Fibroblast of pulmonary artery (primary cell): ENCODE results near the gene RPS26.
"Not testable (repeated sequence)": the region's sequence is repeated elsewhere in the genome, so short reads cannot be mapped to it uniquely, and the experiment has no call there.

Experiments
- DNase-seq: peaks from one replicate; pipeline ENCODE4 v3.0.0-alpha.2; 2010; ENCODE audit warnings: low read depth
- H3K4me3 ChIP-seq: replicated peaks from 2 replicates; pipeline ENCODE4 v1.5.1; 2011; ENCODE audit warnings: low read depth, mild to moderate bottlenecking, control low read depth, low read length, moderate library complexity
- CTCF ChIP-seq: IDR thresholded peaks from 2 replicates; pipeline ENCODE4 v1.5.1; 2011; ENCODE audit warnings: mild to moderate bottlenecking, control low read depth, low read length, inconsistent platforms; ENCODE audit errors: missing control alignments

Gene RPS26

GRCh38 chr12:56041552-56042429 is at the start of gene RPS26:
TSS of gene RPS26 (plus strand) at chr12:56041918. CDS start at chr12:56042167, 249 bp downstream.
- peak; percentile 100 for DNase-seq
- H3K4me3 ChIP-seq: peak within 1 kb of the TSS; percentile 99
- peak; percentile 41 for TF ChIP-seq CTCF

- H3K4me3 ChIP-seq: no peak overlapping the region
- no peak for DNase-seq
- no peak for TF ChIP-seq CTCF
Observed at GRCh38 chr12:55993230-55993853, 48.4 kb upstream of the RPS26 start.

GRCh38 chr12:55995366-55995765 is 46.4 kb upstream of the RPS26 start:
- DNase-seq: no peak
- TF ChIP-seq CTCF: no peak
- no peak overlapping the region for H3K4me3 ChIP-seq

GRCh38 chr12:55996201-55996714 is 45.5 kb upstream of the RPS26 start:
- H3K4me3 ChIP-seq: peak overlapping the region; percentile 90
- DNase-seq: peak; percentile 79
- TF ChIP-seq CTCF: peak; percentile 80

- peak; percentile 98 for DNase-seq
- no peak for TF ChIP-seq CTCF
- H3K4me3 ChIP-seq: peak within 1 kb of the TSS; percentile 90
Observed at GRCh38 chr12:55996715-55997534, 44.8 kb upstream of the RPS26 start, which contains the start of gene SUOX. TSS of gene SUOX (plus strand) at chr12:55997276. CDS start at chr12:56002222, 4,946 bp downstream.

- TF ChIP-seq CTCF: no peak
- no peak for DNase-seq
- H3K4me3 ChIP-seq: peak overlapping the region; percentile 90
Observed at GRCh38 chr12:55997535-55997859, 44.2 kb upstream of the RPS26 start.

- DNase-seq: not testable (repeated sequence)
Observed at GRCh38 chr12:55999522-55999921, 42.2 kb upstream of the RPS26 start.

GRCh38 chr12:55999999-56000540 is 41.6 kb upstream of the RPS26 start:
- not testable (repeated sequence) for H3K4me3 ChIP-seq, DNase-seq

More at GRCh38 chr12:55999522-55999921, 42.2 kb upstream of the RPS26 start:
- H3K4me3 ChIP-seq: not testable (repeated sequence)
